SIG-M5 treated with dmso at 0.1 percent for 504 hours (cell line): Measurements from ENCODE around the gene OR7A5.
"Not testable (repeated sequence)": the region's sequence is repeated elsewhere in the genome, so short reads cannot be mapped to it uniquely, and the experiment has no call there.

ENCODE experiments used
- DNase-seq: peaks from one replicate; lab custom pipeline; 2025; ENCODE audit not compliant: unreplicated experiment; lab: John Stamatoyannopoulos, UW

OR7A5 gene

DNA sequence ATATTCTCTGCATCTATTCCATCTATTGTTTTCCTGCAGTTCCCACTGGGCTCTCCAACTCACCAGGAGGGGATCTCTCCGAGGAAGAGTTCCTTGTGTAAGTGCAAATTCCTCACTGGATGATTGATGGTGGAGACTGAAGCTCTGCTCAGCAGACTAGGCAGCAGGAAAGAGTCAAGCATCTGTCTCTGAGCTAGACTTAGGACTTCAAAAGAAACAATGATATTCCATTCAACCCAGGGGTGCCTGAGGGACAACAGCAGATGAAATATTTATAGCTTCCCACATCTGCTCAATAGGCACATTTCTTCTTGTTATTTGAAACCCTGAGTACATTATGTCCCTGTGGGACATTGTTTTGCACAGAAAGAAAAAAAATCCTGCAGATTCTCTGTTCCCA is at the start of gene OR7A5, which contains the start of gene OR7C1:
Gene OR7A5 (minus strand): TSS at position 175 of the 400 bp plus-strand sequence. CDS start 6,944 bp downstream, outside the sequence.
Gene OR7C1 (minus strand): TSS at position 175 of the 400 bp plus-strand sequence. CDS start 35,049 bp downstream, outside the sequence.
- DNase-seq = no peak

DNA sequence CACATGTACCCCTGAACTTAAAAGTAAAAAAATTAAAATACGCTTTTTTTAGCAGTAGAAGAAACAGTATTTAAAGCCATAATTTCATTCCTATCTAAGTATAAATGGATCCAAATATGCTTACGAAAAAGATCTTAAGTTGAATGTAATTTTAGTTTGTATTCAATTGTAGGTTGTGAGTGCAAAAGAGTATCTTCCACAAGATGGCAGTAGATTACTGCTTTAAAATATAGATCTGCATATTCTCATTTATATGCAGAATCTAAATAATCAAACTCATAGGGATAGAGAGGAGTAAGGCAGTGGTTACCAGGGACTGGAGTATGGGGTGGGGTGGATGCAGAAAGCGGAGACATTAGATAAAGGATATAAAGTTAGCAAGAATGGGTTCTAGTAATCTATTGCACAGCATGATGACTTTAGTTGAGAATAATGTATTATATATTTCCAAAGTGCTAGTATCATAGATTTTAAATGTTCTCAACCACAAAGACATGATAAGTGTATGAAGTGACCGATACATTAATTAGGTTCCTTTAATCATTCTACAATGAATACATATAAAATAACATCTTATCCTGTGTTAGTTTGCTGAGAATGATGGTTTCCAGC is 36.7 kb upstream of the OR7A5 start:
- peak; percentile 27 for DNase-seq

DNA sequence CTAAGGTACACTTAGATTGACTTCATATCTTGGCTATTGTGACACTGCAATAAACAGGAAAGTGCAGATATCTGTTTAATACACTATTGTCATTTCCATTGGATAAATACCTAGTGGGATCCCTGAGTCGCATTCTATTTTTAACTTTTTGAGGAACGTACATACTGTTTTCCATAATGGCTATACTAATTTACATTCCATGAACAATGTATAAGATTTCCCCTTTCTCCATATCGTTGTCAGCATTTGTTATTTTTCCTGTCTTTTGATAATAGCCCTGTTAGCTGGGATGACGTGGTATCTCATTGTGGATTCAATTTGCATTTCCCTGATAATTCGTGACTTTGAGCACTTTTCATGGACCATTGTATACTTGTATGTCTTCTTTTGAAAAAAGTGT is 33.5 kb upstream of the OR7A5 start:
- no peak for DNase-seq

DNA sequence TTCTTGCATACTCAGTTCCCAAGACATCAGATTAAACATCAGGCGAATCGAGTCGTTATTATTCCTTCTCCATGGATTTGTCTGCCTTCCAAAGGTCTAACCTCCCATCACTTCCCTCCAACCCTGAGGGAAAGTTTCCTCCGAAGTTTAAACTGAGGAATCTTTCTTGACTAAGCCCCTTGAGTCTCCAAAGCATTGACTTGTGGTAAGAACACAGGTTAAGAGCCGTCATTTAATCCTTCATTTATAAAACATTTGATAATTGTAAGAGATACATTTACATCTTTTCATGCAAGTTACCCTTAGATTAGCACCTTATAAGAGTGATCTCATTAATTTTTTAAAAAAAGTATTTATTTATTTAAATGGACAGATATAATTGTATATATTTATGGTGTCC is 13.8 kb upstream of the OR7A5 start, which contains the start of gene OR7A10:
Gene OR7A10 (minus strand): TSS at position 101 of the 400 bp plus-strand sequence. CDS start 7,045 bp downstream, outside the sequence.
- no peak for DNase-seq

DNA sequence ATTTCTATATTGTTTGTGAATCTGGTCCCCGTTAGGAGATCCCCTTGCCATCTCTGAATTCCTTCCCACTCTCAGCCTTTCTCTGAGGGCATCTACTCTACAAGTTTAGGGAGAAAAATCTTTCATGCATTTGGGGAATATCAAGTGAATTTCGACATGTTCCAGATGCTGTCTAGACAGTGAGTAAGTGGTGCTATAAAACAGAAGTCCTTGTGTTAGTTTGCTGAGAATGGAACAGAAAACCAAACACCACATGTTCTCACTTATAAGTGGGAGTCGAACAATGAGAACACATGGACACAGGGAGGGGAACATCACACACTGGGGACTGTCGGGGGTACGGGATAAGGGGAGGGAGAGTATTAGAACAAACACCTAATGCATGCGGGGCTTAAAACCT is 8.6 kb upstream of the OR7A5 start:
- DNase-seq = no peak

DNA sequence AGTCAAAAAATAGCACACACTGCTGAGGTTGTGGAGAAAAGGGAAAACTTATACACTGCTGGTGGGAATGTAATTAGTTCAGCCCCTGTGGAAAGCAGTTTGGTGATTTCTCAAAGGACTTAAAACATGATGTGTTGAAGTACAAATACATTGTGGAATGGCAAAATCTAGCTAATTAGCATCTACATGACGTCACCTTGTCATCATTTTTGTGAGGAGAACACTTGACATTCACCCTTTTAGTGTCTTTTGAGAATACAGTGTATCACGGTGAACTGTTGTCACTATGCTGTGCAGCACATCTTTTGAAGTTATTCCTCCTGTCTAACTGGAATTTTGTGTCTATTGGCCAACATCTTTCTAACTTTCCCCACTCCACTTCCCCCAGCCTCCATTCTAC is 8.2 kb upstream of the OR7A5 start:
- no peak for DNase-seq

DNA sequence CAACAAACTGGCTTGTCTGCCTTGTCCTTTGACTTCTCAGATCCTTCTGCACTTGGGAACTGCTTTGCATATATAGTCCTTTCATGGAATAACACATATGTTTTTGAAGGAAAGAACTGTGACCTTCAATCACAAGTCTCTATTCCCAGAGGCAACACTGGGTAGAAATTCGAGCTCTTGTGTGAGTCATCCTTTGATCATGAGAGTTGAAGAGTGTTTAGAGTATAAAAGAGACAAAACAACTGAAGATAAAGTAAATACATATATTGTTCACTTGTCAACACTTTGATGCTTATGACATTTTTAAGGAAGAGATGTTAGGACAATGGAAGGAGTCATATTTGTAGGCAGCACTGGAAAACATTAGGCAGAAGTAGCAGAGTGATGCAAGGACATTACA is 5.2 kb upstream of the OR7A5 start:
- DNase-seq = no peak

DNA sequence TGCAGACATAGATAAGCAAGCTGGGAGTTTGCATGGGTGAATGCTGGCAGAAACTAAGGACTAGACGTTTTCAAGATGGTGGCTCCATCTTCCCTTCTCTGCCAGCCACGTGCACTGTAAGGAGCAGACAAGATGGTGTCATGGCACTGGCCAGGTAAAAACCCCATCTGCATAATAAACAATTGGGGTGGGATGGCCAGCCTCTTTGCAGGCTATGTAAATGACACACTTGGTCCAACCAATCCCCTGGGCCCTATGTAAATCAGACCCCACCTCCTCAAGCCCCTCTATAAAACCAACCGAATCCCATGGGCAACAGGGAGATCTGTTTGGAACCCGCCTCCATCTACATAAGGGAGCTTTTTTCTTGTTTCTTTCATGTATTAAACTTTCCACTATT is 2.4 kb upstream of the OR7A5 start:
- no peak for DNase-seq

DNA sequence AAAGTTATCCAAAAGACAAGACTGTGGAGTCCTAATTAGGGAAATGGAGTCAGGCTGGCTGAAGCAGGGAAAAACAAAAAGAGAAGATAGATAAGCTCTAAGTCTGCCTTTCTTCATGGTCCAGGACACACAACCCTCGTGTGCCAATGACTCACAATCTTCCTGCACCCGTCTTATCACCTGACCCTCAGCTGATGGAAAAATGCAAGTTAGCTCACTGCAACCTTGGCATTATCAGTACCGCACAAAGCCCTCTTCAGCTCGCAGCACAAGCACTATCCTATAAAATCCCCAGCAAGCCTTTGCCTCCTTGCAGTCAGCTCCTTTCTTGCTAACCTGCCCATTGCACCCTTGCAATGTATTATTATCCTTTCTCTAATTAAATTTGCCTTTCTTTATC is 4.3 kb downstream of the OR7A5 start:
- DNase-seq = no peak

DNA sequence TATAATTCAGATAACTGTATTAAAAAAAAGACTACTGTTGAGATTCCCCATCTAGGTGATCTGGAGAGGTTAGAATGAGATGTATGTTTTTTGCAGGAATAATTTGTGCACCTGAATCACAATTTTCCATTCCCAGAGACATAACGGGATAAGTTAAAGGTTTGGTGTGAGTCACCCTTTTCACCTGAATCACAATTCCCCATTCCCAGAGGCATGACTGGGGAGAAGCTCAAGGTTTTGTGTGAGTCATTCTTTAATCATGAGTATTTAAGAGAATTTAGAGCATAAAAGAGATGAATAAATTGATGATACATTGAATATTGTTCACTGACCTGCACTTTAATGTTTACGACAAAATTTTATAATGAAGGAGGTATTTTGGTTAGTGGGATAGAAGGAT is 9.0 kb downstream of the OR7A5 start:
- no peak for DNase-seq

DNA sequence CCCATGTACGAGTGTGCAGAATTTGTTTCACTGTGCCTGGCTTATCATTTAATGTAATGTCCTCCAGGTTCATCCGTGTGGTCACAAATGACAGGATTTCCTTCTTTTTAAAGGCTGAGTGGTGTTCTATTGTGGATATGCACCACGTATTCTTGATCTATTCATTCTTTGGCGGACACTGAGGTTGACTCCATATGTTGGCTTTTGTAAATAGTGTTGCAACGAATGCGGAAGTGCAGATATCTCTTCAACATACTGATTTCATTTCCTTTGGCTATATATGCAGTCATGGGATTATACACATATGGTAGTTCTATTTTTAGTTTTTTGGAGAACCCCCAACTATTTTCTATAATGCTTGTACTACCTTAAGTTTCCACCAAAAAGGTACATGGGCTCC is 13.0 kb downstream of the OR7A5 start:
- peak; percentile 3 for DNase-seq

DNA sequence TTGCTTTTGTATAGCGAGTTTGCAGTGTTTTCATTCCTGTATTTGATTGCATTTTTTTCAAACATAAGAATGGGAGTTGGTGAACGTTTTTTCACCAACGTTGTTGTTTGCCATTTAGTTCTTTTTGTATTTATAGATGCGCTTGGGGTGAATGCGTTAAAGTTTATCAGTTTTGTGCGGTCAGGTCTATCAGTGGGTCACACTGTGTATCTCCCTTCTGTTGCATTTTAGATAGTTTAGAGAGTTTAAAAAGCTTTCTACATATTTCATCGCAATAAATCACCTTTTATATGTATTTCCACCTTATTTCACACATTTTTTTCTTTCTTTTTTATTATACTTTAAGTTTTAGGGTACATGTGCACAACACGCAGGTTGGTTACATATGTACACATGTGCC is 16.4 kb downstream of the OR7A5 start:
- no peak for DNase-seq

DNA sequence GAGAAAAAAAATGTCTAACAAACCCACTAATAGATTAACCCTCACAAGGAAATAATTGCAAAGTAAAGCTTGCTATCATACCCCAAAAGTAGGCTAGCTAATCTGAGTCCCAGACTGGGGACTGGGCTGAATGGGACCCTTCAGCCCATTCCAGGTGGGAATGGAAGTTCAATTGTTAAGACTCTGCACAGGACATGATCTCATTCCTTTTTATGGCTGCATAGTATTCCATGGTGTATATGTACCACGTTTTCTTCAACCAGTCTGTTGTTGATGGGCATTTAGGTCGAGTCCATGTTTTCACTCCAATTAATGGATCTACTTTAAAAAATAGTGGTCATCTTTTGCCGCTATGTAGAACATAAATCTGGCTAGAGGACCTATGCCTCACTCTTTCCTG is 17.9 kb downstream of the OR7A5 start:
- DNase-seq = no peak

DNA sequence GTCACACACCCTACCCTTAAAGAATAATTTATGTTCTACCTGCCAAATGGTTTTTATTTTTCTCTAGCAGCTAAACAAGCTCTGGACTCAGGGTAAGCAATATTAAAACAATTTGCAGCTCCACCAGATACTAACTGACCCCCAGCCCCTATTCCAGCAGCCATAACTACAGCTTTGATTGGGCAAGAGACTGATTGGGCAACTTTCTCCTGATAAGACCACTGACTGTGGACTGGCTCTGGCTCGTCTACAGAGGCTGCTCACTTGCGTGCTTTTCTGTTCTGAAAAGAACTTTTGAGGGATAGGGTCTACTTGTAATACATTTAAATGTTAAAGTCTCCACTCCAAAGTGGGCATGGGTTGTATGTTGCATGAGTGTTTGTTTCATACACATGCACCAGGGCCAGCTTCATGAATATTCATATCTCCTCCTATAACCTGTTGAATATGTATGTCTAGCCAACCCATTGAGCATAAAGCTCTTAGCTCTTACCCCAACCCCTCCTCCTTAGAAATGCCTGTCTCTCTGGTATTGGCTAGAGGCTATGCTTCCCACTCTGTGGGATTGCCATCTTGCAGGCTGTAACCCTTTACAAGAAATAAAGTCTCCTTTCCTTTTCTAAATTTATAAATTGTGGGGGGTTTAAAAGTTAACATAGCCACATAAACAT is 19.9 kb downstream of the OR7A5 start:
- no peak for DNase-seq

DNA sequence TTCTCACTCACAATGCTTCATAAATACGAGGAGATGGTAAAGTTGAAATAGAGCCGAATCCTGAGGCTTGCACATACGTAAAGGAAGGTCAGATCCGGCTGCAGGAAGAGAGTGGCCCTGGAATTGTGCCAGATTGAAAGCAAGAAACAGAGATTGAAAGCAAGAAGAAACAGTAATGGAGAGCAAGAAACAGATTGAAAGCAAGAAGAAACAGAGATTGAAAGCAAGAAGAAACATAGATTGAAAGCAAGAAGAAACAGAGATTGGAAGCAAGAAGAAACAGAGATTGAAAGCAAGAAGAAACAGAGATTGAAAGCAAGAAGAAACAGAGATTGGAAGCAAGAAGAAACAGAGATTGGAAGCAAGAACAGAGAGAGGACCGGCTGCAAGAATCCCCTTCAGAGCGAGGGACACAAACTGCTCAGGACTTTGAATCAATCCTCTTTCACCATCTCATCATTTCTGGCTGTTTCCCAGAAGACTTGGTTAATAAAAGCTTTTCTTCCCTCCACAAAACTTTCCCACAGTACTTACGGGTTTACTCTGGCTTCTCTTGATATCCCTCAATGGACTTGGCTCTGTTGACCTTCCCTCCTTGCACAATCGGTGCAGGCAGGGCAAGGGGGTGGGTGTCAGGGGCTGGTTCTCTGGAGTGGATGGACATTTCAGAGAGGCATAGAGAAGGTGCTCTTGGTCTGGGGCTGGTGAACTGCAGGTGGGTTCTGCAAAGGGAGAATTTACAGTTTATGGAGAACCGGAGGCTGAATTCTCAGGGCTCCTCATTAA is 25.5 kb downstream of the OR7A5 start:
- no peak for DNase-seq

DNA sequence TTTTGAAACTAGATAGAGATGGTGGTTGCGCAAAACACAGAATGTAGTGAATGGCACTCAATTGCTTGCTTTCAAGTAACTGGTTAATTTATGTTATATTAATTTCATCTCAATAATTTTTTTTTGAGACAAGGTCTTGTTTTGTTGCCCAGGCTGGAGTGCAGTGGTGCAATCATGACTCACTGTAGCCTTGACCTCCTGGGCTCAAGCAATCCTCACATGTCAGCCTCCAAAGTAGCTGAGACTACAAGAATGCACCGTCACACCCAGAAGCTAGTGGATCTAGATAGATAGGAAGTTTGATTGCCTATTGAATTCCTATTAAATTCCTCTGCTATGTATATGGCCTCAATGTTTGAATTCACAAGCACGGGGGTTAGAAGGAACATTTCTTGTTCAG is 30.2 kb downstream of the OR7A5 start:
- no peak for DNase-seq

DNA sequence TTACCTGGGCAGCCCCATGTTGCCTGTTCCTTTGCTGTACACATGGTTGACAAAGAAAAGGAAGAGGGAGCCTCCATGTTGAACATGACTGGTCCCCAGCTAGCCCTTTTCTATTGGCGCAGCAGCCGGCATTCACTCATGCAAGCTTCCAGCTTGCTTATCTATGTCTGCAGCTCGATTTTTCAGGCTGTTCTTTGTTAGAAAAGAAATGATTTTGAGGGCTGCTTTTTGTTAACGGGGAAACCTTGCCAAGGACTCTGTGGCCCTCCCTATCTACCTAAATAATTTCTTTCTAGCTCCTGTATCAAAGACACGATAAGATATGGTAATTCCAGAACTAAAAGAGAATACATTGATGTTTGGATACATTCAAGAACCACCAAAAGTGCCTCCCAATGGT is 36.2 kb downstream of the OR7A5 start:
- no peak for DNase-seq

DNA sequence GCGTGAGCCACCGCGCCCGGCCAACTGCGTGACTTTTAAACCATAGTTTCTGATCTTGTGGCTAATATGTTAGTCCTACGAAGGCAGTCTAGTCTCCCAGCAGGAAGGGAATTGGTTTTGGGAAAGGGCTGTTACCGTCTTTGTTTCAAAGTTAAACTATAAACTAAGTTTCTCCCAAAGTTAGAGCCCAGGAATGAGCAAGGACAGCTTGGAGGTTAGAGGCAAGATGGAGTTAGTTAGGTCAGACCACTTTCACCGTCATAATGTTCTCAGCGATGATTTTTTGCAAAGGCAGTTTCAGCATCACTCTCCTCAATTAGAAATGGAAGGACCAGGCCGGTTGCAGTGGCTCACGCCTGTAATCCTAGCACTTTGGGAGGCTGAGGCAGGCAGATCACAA is 39.0 kb downstream of the OR7A5 start:
- no peak for DNase-seq

DNA sequence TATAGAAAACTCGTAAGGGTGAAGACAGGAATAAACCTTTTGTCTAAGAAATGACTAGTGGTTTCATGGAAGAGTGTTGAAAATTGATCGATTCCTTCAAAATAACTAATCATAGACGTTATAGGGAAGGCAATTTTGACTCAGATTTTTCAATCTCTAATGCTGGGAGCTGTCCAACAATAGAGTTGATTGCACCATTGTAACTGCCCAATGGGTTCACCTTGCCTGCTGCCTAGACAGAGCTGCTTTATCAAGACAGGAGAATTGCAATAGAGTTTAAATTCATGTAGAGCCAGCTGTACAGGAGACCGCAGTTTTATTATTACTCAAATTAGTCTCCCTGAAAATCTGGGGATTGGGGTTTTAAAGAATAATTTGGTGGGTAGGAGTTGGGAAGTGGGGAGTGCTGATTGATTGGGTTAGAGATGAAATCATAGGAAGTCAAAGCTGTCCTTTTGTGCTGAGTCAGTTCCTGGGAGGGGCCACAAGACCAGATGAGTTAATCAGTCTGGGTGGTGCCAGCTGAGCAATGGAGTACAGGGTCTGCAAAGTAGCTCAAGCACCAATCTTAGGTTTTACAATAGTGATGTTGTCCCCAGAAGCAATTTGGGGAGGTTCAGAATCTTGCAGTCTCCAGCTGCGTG is 39.8 kb downstream of the OR7A5 start:
- DNase-seq = no peak

DNA sequence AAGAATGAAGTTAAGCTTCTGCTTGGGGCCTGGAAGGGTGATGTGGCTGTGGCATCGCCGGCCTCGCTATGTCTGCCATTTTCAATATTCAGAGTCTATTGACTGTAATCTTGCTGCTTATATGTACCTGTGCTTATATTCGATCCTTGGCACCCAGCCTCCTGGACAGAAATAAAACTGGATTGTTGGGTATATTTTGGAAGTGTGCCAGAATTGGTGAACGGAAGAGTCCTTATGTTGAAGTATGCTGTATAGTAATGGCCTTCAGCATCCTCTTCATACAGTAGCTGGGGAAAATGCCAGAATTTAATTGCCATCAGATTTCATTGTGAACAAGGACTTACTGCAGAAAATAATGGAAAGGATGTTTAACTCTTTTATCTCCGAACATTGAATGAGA is 42.7 kb downstream of the OR7A5 start:
- DNase-seq = not testable (repeated sequence)

DNA sequence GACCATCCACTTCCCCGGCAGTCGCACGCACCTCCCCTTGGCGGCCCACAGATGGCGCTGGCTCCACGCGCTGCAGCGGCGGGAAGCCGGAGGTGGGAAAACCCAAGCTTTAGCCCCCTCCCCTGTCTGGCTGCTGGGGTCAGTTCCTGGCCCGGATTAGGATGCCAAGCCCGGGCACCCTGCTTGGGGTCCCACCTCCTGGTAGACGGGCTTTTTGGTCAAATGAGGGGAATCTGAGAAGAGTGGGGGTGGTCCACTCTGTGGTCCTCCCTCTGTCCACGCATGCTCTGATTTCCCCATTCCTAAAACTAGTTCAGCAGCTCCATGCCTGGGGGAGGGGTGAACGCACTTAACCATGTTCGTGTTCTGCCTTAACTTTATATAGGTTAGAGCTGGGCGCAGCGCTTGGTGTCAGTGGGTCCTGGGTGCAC is 48.5 kb downstream of the OR7A5 start:
- DNase-seq = no peak
